Esophagus squamous epithelium (tissue), 4 donors: ENCODE data around the gene C2orf92.

Experiments used
- POLR2A ChIP-seq, 4 donors: fragments of 450-650 bp; IDR thresholded peaks; one replicate each; pipeline ENCODE4 v1.6.1; 2017; ENCODE audit warnings: antibody characterized with exemption in 4 of 4, mild to moderate bottlenecking in 4 of 4, moderate library complexity in 3 of 4
- TF ChIP-seq, protein P1 (sequence below), 6 experiments: fragments of 450-650 bp in 4 of 6; fragments of 200-600 bp in 2 of 6; sonication (generic) in 2 of 6; IDR thresholded peaks; one replicate each; pipeline ENCODE4 v1.5.1; 2016 to 2019; ENCODE audit warnings: antibody characterized with exemption in 6 of 6, mild to moderate bottlenecking in 4 of 6, moderate library complexity in 4 of 6

DNA sequence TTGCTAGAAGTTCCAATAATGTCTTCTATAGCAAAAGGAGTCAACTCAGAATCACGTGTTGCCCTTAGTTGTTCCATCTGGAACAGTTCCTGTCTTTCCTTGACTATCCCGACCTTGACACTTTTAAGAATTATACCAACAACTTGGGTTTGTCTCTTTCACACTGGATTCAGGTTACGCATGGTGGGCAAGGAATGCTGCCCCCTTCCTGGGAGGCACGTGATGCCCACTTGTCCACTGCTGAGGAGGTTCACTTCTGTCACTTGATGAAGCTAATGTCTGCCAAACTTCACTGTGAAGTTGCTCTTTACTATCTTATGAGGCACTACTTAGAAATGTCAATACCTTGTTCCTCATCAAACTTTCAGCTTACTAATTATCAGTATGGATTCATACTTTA lies 18.4 kb upstream of the C2orf92 start:
- TF ChIP-seq, protein P1, sequence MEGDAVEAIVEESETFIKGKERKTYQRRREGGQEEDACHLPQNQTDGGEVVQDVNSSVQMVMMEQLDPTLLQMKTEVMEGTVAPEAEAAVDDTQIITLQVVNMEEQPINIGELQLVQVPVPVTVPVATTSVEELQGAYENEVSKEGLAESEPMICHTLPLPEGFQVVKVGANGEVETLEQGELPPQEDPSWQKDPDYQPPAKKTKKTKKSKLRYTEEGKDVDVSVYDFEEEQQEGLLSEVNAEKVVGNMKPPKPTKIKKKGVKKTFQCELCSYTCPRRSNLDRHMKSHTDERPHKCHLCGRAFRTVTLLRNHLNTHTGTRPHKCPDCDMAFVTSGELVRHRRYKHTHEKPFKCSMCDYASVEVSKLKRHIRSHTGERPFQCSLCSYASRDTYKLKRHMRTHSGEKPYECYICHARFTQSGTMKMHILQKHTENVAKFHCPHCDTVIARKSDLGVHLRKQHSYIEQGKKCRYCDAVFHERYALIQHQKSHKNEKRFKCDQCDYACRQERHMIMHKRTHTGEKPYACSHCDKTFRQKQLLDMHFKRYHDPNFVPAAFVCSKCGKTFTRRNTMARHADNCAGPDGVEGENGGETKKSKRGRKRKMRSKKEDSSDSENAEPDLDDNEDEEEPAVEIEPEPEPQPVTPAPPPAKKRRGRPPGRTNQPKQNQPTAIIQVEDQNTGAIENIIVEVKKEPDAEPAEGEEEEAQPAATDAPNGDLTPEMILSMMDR (IDR thresholded peaks at IDR 0.05), result no peak
- TF ChIP-seq POLR2A (IDR thresholded peaks at IDR 0.05), result no peak
